HG03039 (cell line): ENCODE measurements around the gene TBR1.

Experiments used
- ATAC-seq: cut with Tn5 transposase; IDR thresholded peaks from one replicate; pipeline ENCODE4 v1.9.1; 2021; ENCODE audit warnings: mild to moderate bottlenecking, moderate library complexity; ENCODE audit not compliant: unreplicated experiment

Gene TBR1

DNA sequence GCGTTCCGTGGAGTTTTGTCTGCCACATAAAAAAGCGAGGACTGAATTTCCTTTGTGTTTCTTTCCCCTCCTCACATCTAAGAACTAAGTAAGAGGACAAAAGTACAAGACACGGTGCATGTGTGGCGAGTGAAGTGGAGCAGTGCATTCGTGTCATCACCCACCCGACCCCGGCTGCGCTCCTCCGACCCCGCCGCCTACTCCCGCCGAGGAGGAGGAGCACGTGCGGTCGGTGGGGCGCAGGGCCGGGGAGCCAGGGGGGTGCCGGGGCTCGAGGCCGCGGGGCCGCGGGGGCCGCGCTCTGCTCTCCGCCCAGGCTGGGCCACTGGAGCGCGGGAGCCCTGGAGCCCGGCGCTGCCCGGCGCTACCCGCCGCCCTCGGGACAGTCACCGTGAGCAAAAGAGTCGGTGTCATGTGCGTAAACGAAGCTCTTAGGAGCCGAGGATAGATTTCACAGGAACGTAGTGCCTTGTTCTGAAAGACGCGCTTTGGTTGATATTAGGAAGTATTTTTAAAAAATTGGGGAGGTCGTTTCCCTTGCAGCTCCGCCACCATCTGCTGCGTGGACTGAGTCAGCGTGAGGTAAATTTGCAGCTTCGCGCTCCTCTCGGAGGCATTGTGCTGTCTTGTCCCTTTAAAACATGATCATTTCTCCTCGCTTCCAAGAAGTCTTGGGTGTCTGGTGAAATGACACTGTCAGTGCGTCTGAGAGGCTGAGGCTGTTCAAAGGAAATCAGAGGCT is 11.0 kb downstream of the TBR1 start:
- ATAC-seq: no peak

DNA sequence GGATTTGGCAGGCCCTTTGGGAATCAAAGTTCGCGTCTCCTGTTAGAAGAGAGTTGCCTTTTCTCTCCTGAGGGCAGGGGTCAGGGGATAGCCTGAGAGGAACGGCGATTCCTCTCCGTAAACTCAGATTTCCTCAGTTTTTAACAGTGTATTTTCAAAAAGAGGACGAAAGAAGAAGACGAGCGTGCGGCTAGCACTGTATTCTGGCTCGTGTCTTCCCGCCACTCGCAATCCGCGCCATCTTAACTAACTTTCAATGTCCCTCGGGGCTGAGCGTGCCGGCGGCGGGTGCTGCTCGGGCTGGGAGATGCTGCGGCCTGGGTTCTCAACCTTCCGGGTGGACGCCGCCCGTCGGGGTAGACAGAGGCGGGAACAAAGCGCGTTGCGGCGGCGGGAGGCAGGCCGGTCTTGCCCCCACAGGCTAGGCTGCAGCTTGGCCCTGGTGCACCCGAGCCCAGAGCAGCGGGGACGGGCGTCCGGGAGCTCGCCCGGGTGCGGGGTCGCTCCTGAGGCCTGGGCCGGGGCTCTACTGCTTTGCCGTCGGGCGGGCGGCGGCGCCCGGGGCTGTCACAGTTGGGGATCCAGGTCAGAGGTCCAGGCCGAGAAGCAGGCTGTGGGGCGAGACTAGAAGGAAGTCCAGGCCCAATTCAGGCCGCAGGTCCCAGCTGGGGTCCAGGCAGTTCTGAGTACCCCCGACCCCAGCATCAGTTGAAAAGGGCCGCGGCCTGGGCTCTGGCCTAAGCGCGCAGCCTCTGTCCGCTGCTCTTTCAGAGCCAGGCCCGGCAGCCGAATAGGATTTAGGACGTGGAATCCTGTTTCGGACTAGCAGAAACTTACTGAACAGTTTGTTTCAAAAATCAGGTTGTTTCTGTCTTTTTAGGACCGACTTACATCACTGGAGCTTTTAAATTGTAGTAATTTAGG is 11.8 kb downstream of the TBR1 start:
- ATAC-seq: no peak

DNA sequence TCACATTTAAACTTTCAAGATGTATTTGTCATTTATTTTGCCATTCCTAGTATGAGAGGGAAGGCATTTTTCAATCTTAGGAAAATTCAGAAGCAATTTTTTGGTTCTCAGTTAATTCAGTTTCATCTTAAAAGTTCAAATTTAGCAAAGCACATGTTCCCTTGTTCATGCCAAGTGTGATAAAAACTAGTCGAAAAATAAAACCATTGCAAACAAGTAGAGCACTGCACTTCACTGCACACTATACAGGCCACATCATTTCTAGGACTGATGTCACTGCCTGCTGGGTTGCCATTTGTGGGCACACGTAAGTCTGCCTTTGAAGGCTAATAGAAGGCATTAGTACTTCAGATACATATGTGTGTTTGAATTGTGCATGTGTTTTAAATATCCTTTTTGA is 14.3 kb downstream of the TBR1 start:
- ATAC-seq: no peak

DNA sequence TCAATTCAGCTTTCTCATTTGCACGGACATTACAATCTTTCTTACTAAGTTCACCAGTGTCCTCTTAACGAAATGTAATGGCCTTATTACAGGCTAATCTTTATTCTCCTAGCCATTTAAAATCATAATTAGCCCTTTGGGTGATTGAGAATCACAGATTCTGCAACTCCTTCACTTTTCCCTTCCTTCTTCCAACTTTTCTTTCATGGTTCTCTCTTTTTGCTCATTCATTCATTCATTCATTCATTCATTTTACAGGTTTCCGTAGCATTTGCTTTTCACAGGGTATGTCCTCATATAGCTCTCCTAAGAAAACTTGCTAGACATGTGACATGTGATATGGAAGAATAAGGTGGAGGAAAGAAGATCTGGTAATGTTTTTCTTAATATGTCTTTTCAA is 16.0 kb downstream of the TBR1 start:
- ATAC-seq: no peak

DNA sequence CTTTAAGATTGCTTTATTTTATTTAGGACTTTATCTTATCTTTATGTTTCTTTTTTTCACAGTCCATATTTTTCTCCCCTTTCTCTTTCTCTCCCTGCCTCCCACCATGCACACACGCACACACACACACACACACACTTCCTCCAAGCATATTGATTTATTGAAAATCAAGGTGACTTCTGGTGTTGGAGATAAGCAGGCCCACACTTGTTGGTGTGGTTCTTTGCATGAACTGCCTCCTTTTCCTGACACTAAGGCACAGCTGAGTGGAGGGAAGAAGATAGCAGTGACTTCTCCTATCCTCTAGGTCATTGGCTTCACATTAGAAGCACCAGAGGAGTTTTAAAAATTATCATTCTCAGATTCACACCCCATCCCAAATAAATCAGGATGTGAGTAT is 18.0 kb downstream of the TBR1 start:
- no peak for ATAC-seq

DNA sequence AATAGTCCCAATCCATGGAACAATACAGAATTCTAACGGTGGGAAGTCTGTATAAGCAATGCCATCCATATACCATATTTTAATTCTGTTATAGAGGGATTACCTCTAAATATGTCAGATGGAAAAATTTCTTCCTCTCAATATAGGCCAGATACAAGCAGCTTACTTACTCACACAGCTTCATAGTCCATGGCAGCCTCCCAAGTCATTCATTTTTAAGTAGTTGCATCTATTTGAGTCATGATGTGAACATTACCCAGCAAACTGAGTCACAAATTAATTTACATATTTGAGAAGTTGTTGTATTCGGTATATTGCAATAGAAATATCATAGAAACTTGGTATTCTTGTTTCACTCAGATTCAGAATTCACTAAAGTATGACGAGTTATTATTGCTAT is 20.3 kb downstream of the TBR1 start:
- ATAC-seq: no peak

DNA sequence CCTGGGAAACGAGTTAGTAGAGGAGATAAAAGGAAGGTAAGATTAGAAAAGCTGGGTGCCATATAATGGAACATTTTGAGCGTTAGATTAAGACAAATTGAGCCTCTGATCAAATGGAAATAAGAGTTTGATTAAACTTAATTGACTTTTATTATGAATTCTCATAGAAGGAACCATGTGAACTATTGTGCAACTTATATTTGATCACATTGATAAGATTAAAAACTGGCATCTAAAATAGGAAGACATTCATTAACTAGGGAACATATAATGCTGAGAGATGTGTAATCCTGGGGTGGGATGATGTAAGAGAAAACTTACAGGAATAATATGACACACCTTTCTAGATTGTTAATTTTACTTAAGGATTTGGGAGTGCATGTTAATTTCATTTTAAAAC is 22.5 kb downstream of the TBR1 start:
- no peak for ATAC-seq

DNA sequence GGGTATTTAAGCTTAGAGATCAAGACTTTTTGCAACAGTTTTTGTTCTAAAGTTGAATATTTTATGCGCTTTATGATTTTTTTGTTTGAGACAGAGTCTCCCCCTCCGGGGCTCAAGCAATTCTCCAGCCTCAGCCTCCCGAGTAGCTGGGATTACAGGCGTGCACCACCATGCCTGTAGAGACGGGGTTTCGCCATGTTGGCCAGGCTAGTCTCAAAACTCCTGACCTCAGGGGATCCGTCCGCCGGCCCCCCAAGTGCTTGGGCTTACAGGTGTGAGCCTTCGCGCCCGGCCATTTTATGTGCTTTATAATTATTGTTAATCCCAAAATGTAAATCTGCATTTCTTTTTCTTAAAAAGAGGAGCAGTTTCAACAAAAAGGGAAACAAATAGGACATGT is 29.0 kb downstream of the TBR1 start:
- no peak for ATAC-seq

DNA sequence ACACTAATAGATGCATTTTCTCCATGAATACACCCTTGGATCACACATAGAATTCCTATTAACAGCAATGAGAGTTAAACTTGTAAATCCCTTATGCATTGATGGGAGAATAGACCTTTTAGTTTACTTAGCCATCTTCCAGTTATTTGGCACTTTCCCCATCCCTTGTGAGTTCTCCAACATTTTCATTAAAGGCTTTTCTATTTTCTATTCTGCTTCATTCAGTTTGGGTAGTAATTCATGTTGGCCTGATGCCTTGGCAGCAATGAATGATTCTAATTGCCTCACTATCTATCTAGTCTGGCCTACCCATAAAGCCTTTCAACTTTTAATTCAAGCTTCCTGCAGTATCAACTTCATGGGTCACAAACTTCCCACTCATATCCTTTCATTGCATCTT is 32.3 kb downstream of the TBR1 start:
- ATAC-seq: no peak

DNA sequence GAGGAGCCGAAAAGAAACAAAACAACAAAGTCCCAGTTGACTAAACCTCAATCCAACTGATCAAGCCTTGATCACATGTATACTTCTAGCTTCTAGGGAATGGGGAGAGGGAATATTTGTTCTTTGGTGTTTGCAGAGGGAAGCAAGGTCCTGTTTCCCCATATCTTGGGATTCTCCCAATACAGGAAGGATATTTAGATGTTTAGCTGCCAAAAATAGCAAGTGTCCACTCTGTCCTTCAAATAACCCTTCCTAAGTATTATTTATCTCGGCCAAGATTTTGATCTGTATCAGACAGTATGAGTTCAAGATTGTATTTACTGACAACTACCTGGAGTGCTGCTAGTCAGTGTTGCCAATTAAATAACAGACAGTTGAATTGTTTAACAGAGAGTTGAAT is 55.5 kb downstream of the TBR1 start:
- ATAC-seq: no peak

DNA sequence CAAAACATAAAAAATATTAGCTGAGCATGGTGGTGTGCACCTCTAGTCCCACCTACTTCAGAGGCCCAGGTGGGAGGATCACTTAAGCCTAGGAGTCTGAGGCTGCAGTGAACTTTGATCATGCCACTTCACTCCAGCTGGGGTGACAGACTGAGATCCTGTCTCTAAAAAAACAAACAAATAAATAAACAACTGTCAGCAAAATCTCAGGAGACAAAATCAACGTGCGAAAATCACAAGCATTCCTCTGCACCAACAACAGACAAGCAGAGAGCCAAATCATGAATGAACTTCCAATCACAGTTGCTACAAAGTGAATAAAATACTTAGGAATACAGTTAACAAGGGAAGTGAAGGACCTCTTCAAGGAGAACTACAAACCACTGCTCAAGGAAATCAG is 58.8 kb downstream of the TBR1 start:
- ATAC-seq: no peak
